ENCODE data around the gene NSD2.
A peak's percentile ranks its signal among the peaks of the same experiment; 100 is the strongest.

Gene NSD2

GRCh38 chr4:1851160-1851559 is 20.0 kb upstream of the NSD2 start:
- Histone ChIP-seq H2AFZ (ENCODE audit: low read depth, low read length) (no peak overlapping the region), H3K9me3 (ENCODE audit: insufficient read depth, low read length, severe bottlenecking) (no peaks in the 10 kb centered on the region), H3K27me3 (ENCODE audit: insufficient read depth, low read length, poor library complexity) (no peaks in the 10 kb centered on the region), H3K9ac (ENCODE audit: low read depth, low read length) (no peak overlapping the region), H3K4me3 (ENCODE audit: low read depth in 1 of 2, low read length in 2 of 2) (no peak overlapping the region), H3K36me3 (ENCODE audit: insufficient read depth, low read length) (peaks cover 35% of the 10 kb centered on the region), H3K4me2 (ENCODE audit: insufficient read depth, low read length) (no peak overlapping the region), H3K27ac (ENCODE audit: low read length) (no peak overlapping the region), H3K79me2 (ENCODE audit: insufficient read depth, low read length) (peaks cover 85% of the 10 kb centered on the region), H3K4me1 (ENCODE audit: insufficient read depth, low read length) (peaks cover 39% of the 10 kb centered on the region), H4K20me1 (ENCODE audit: insufficient read depth, low read length) (peaks cover 45% of the 10 kb centered on the region; the same call in 1 of the 2 replicates)
- no peak for DNase-seq
- ATAC-seq (ENCODE audit: insufficient read depth, low read depth): no peak
- TF ChIP-seq CTCF (IDR thresholded peaks at IDR 0.05; ENCODE audit: borderline replicate concordance, extremely low read depth, low read length, poor library complexity, severe bottlenecking) (no peak), EZH2 (IDR thresholded peaks at IDR 0.05; ENCODE audit: borderline replicate concordance, low read depth, low read length, severe bottlenecking) (no peak)

GRCh38 chr4:1851575-1852410 is 19.4 kb upstream of the NSD2 start:
- Histone ChIP-seq H3K27me3 (ENCODE audit: insufficient read depth, low read length, poor library complexity) (no peaks in the 10 kb centered on the region), H3K27ac (ENCODE audit: low read length) (no peak overlapping the region)
- ATAC-seq (ENCODE audit: insufficient read depth, low read depth): no peak

GRCh38 chr4:1852904-1853623 is 18.1 kb upstream of the NSD2 start:
- Histone ChIP-seq H3K4me1 (ENCODE audit: insufficient read depth, low read length) (peaks cover 54% of the 10 kb centered on the region), H3K4me3 (ENCODE audit: low read depth in 1 of 2, low read length in 2 of 2) (no peak overlapping the region; a peak in 1 of 4 replicates), H3K27me3 (ENCODE audit: insufficient read depth, low read length, poor library complexity) (no peaks in the 10 kb centered on the region), H3K9me3 (ENCODE audit: insufficient read depth, low read length, severe bottlenecking) (no peaks in the 10 kb centered on the region), H3K36me3 (ENCODE audit: insufficient read depth, low read length) (peaks cover 21% of the 10 kb centered on the region), H3K9ac (ENCODE audit: low read depth, low read length) (no peak overlapping the region; the same call in 1 of the 2 replicates), H3K79me2 (ENCODE audit: insufficient read depth, low read length) (peaks cover 89% of the 10 kb centered on the region), H4K20me1 (ENCODE audit: insufficient read depth, low read length) (peaks cover 52% of the 10 kb centered on the region), H2AFZ (ENCODE audit: low read depth, low read length) (no peak overlapping the region), H3K4me2 (ENCODE audit: insufficient read depth, low read length) (peak overlapping the region; percentile 98; the same call in 1 of the 2 replicates), H3K27ac (ENCODE audit: low read length) (0 out of 2 replicates have a peak overlapping the region, but pooled peaks have one; percentile 20)
- ATAC-seq (ENCODE audit: insufficient read depth, low read depth) (no peak), DNase-seq (no peak)
- TF ChIP-seq EZH2 (IDR thresholded peaks at IDR 0.05; ENCODE audit: borderline replicate concordance, low read depth, low read length, severe bottlenecking): no peak
- TF ChIP-seq CTCF (IDR thresholded peaks at IDR 0.05; ENCODE audit: borderline replicate concordance, extremely low read depth, low read length, poor library complexity, severe bottlenecking): no peak

More at GRCh38 chr4:1851575-1852410, 19.4 kb upstream of the NSD2 start:
- no peak overlapping the region for H2AFZ ChIP-seq (ENCODE audit: low read depth, low read length)
- peaks cover 29% of the 10 kb centered on the region for H3K36me3 ChIP-seq (ENCODE audit: insufficient read depth, low read length)
- H3K9ac ChIP-seq (ENCODE audit: low read depth, low read length): no peak overlapping the region
- no peaks in the 10 kb centered on the region for H3K9me3 ChIP-seq (ENCODE audit: insufficient read depth, low read length, severe bottlenecking)
- H3K4me3 ChIP-seq (ENCODE audit: low read depth in 1 of 2, low read length in 2 of 2): no peak overlapping the region
- H3K4me2 ChIP-seq (ENCODE audit: insufficient read depth, low read length): no peak overlapping the region
- no peak for DNase-seq
- TF ChIP-seq EZH2 (IDR thresholded peaks at IDR 0.05; ENCODE audit: borderline replicate concordance, low read depth, low read length, severe bottlenecking): no peak
- TF ChIP-seq CTCF (IDR thresholded peaks at IDR 0.05; ENCODE audit: borderline replicate concordance, extremely low read depth, low read length, poor library complexity, severe bottlenecking): no peak
- H3K79me2 ChIP-seq (ENCODE audit: insufficient read depth, low read length): peaks cover 85% of the 10 kb centered on the region
- peaks cover 41% of the 10 kb centered on the region; the same call in 1 of the 2 replicates for H4K20me1 ChIP-seq (ENCODE audit: insufficient read depth, low read length)
- H3K4me1 ChIP-seq (ENCODE audit: insufficient read depth, low read length): peaks cover 41% of the 10 kb centered on the region

Data from DND-41 (cell line).